HepG2 (cell line): ENCODE measurements around the gene CAMTA1. TPM values are rescaled to one million over a fixed set of nuclear protein-coding genes. Genes with fewer than 3 reads are reported as not detected.
A peak's percentile ranks its signal among the peaks of the same experiment; 100 is the strongest.

Source experiments
- EED ChIP-seq: sonication (generic); formaldehyde crosslinking; IDR thresholded peaks from 2 replicates; pipeline ENCODE4 v1.5.0; 2020; ENCODE audit warnings: mild to moderate bottlenecking, missing genetic modification reagents
- HMGXB4 ChIP-seq, 2 experiments: sonication (generic) in 1 of 2; formaldehyde crosslinking in 1 of 2; IDR thresholded peaks; 2 replicates each; pipeline versions ENCODE4 v1.4.0 to v1.6.1; 2018 to 2020; ENCODE audit warnings: missing genetic modification reagents in 2 of 2, borderline replicate concordance in 1 of 2, low read depth in 1 of 2, mild to moderate bottlenecking in 1 of 2, missing biosample characterization in 1 of 2
- LRRFIP1 ChIP-seq: sonication (generic); formaldehyde crosslinking; conservative IDR thresholded peaks from 2 replicates; pipeline ENCODE4 v1.4.0; 2020; ENCODE audit warnings: missing genetic modification reagents
- MAFK ChIP-seq, 2 experiments: IDR thresholded peaks in 1 of 2; conservative IDR thresholded peaks in 1 of 2; 2 replicates each; pipeline ENCODE4 v1.6.1; 2011; ENCODE audit warnings: improper control_type of control experiment in 2 of 2, low read length in 2 of 2
- MYNN ChIP-seq: sonication (generic); formaldehyde crosslinking; IDR thresholded peaks from 2 replicates; pipeline ENCODE4 v1.4.0; 2020; ENCODE audit warnings: mild to moderate bottlenecking, low read depth, missing genetic modification reagents
- MYPOP ChIP-seq: sonication (generic); formaldehyde crosslinking; IDR thresholded peaks from 2 replicates; pipeline ENCODE4 v1.8.1; 2023; ENCODE audit warnings: mild to moderate bottlenecking, moderate library complexity, missing genetic modification reagents
- PCBP1 ChIP-seq: fragments of 200-400 bp; formaldehyde crosslinking; IDR thresholded peaks from 2 replicates; pipeline ENCODE4 v1.6.1; 2017; ENCODE audit warnings: mild to moderate bottlenecking, low read depth, low read length, borderline replicate concordance
- RFX5 ChIP-seq: IDR thresholded peaks from 2 replicates; pipeline ENCODE4 v1.6.1; 2011; ENCODE audit warnings: low read depth, low read length, improper control_type of control experiment
- SIX1 ChIP-seq: sonication (generic); formaldehyde crosslinking; IDR thresholded peaks from 2 replicates; pipeline ENCODE4 v1.4.0; 2020; ENCODE audit warnings: missing genetic modification reagents, borderline replicate concordance
- TBL1XR1 ChIP-seq: fragments of 150-350 bp; IDR thresholded peaks from 2 replicates; pipeline ENCODE4 v1.6.1; 2014; ENCODE audit warnings: borderline replicate concordance, low read length; ENCODE audit not compliant: partially characterized antibody
- TRIM22 ChIP-seq: fragments of 450-650 bp; IDR thresholded peaks from 2 replicates; pipeline ENCODE4 v1.6.1; 2017
- ZBTB39 ChIP-seq: sonication (generic); formaldehyde crosslinking; IDR thresholded peaks from 2 replicates; pipeline ENCODE4 v1.5.0; 2020; ENCODE audit warnings: missing genetic modification reagents
- ZMYM4 ChIP-seq: sonication (generic); formaldehyde crosslinking; IDR thresholded peaks from 2 replicates; pipeline ENCODE4 v1.8.1; 2023; ENCODE audit warnings: mild to moderate bottlenecking, missing genetic modification reagents
- ZNF224 ChIP-seq: sonication (generic); formaldehyde crosslinking; IDR thresholded peaks from 2 replicates; pipeline ENCODE4 v1.5.0; 2020; ENCODE audit warnings: mild to moderate bottlenecking, missing genetic modification reagents
- ZNF292 ChIP-seq: sonication (generic); formaldehyde crosslinking; IDR thresholded peaks from 2 replicates; pipeline ENCODE4 v1.8.1; 2022; ENCODE audit warnings: mild to moderate bottlenecking, low read depth, missing genetic modification reagents, borderline replicate concordance
- ZNF354B ChIP-seq: sonication (generic); formaldehyde crosslinking; IDR thresholded peaks from 2 replicates; pipeline ENCODE4 v1.8.0; 2022; ENCODE audit warnings: mild to moderate bottlenecking, missing genetic modification reagents
- ZNF501 ChIP-seq: sonication (generic); formaldehyde crosslinking; IDR thresholded peaks from 2 replicates; pipeline ENCODE4 v1.5.1; 2020; ENCODE audit warnings: mild to moderate bottlenecking, moderate library complexity, missing genetic modification reagents
- ZNF713 ChIP-seq: sonication (generic); formaldehyde crosslinking; IDR thresholded peaks from 2 replicates; pipeline ENCODE4 v1.4.0; 2020; ENCODE audit warnings: mild to moderate bottlenecking, missing genetic modification reagents
- ZNF720 ChIP-seq: sonication (generic); formaldehyde crosslinking; IDR thresholded peaks from 2 replicates; pipeline ENCODE4 v1.4.0; 2020; ENCODE audit warnings: missing genetic modification reagents
- ZSCAN12 ChIP-seq: sonication (generic); formaldehyde crosslinking; IDR thresholded peaks from 2 replicates; pipeline ENCODE4 v1.9.0; 2021; ENCODE audit warnings: mild to moderate bottlenecking, missing genetic modification reagents
- ZSCAN21 ChIP-seq: sonication (generic); formaldehyde crosslinking; IDR thresholded peaks from 2 replicates; pipeline ENCODE4 v1.8.0; 2022; ENCODE audit warnings: mild to moderate bottlenecking, missing genetic modification reagents, moderate library complexity, borderline replicate concordance
- polyA plus RNA-seq, 8 experiments: library from polyadenylated mRNA; depleted of rRNA in 3 of 8; stranded (reverse) in 7 of 8; unstranded in 1 of 8; fragments of >200 nt; fragmentation: Illumina TruSeq in 4 of 8; extraction: Trizol in 4 of 8; gene quantifications; 2 replicates each; pipeline versions ENCODE4 v1.2.1 to v1.2.3, GENCODE V29; 2011 to 2016; ENCODE audit warnings: low read depth in 4 of 8, missing spikeins in 1 of 8, mixed read lengths in 1 of 8; ENCODE audit not compliant: insufficient read depth in 1 of 8
- total RNA-seq, 5 experiments: library from RNA; depleted of rRNA; stranded (reverse); fragments of >200 nt; fragmentation: Illumina TruSeq; extraction: Trizol; gene quantifications; 2 replicates each; pipeline ENCODE4 v1.2.3, GENCODE V29; 2016; ENCODE audit warnings: low read depth in 1 of 5

Gene CAMTA1
- total and polyA plus RNA-seq, 2 of the 13 experiments (the other 11 are each of a cell fraction or from before 2014, with no cell fraction given), result 25.0 to 36.4 TPM

GRCh38 chr1:7688659-7689058 lies 903.4 kb downstream of the CAMTA1 start (continued):
- TF ChIP-seq ZSCAN12 (CRISPR knock-in tag) (no peak), TBL1XR1 (no peak), HMGXB4 (CRISPR knock-in tag; IDR thresholded peaks at IDR 0.05; ENCODE audit: borderline replicate concordance in 1 of 2, low read depth in 1 of 2) (peak in 1 of 2 experiments; percentile 35; a peak in 1 of 4 replicates), PCBP1 (no peak), MYPOP (CRISPR knock-in tag) (0 out of 2 replicates have a peak, but pooled peaks have one; percentile 30), MAFK (conservative IDR thresholded peaks at IDR 0.05 in 1 of 2, IDR thresholded peaks at IDR 0.05 in 1 of 2; ENCODE audit: low read length in 2 of 2) (no peak), ZNF292 (CRISPR knock-in tag) (no peak), RFX5 (no peak), LRRFIP1 (no peak), SIX1 (CRISPR knock-in tag) (no peak; the same call in 1 of the 2 replicates), ZBTB39 (no peak), MYNN (CRISPR knock-in tag) (no peak), ZNF713 (no peak), ZNF224 (no peak), ZMYM4 (CRISPR knock-in tag) (peak; percentile 35; the same call in 1 of the 2 replicates), ZNF354B (CRISPR knock-in tag) (no peak), ZSCAN21 (CRISPR knock-in tag) (no peak), ZNF501 (CRISPR knock-in tag) (no peak), EED (CRISPR knock-in tag) (no peak), TRIM22 (no peak), ZNF720 (CRISPR knock-in tag) (no peak)
